Parathyroid adenoma (tissue), 2 donors: Measurements from ENCODE around the gene TCF3.

Experiments used
- H2AFZ ChIP-seq: fragments of 300-600 bp; sonication (generic); one replicate; pipeline ENCODE4 v1.7.0; 2017; ENCODE audit warnings: antibody characterized with exemption, mild to moderate bottlenecking
- H3K27ac ChIP-seq: fragments of 300-600 bp; sonication (generic); one replicate; pipeline ENCODE4 v1.7.0; 2017
- H3K27me3 ChIP-seq: fragments of 300-600 bp; sonication (generic); one replicate; pipeline ENCODE4 v1.7.0; 2017; ENCODE audit warnings: low read length; ENCODE audit not compliant: control insufficient read depth, insufficient read depth
- H3K36me3 ChIP-seq: fragments of 300-600 bp; sonication (generic); one replicate; pipeline ENCODE4 v1.7.0; 2017; ENCODE audit warnings: low read length; ENCODE audit not compliant: control insufficient read depth, insufficient read depth
- H3K4me1 ChIP-seq: fragments of 300-600 bp; sonication (generic); one replicate; pipeline ENCODE4 v1.7.0; 2017; ENCODE audit warnings: control low read depth
- H3K4me2 ChIP-seq: fragments of 300-600 bp; sonication (generic); one replicate; pipeline ENCODE4 v1.7.0; 2017; ENCODE audit warnings: low read length
- H3K4me3 ChIP-seq: fragments of 300-600 bp; sonication (generic); one replicate; pipeline ENCODE4 v1.7.0; 2017; ENCODE audit warnings: low read depth, low read length
- H3K79me2 ChIP-seq: fragments of 300-600 bp; sonication (generic); one replicate; pipeline ENCODE4 v1.7.0; 2017; ENCODE audit warnings: control low read depth
- H3K9ac ChIP-seq: fragments of 300-600 bp; sonication (generic); one replicate; pipeline ENCODE4 v1.7.0; 2017; ENCODE audit warnings: mild to moderate bottlenecking
- H3K9me3 ChIP-seq: fragments of 300-600 bp; sonication (generic); one replicate; pipeline ENCODE4 v1.7.0; 2017; ENCODE audit warnings: low read length; ENCODE audit not compliant: control insufficient read depth
- TF ChIP-seq, protein P1 (sequence below): fragments of 300-600 bp; sonication (generic); IDR thresholded peaks from one replicate; pipeline ENCODE4 v1.7.0; 2017; ENCODE audit warnings: antibody characterized with exemption, mild to moderate bottlenecking
- donor health status: primary hyperparathyroidism.

TCF3 gene

GRCh38 chr19:1612114-1613086, 40.0 kb downstream of the TCF3 start:
- TF ChIP-seq, protein P1, sequence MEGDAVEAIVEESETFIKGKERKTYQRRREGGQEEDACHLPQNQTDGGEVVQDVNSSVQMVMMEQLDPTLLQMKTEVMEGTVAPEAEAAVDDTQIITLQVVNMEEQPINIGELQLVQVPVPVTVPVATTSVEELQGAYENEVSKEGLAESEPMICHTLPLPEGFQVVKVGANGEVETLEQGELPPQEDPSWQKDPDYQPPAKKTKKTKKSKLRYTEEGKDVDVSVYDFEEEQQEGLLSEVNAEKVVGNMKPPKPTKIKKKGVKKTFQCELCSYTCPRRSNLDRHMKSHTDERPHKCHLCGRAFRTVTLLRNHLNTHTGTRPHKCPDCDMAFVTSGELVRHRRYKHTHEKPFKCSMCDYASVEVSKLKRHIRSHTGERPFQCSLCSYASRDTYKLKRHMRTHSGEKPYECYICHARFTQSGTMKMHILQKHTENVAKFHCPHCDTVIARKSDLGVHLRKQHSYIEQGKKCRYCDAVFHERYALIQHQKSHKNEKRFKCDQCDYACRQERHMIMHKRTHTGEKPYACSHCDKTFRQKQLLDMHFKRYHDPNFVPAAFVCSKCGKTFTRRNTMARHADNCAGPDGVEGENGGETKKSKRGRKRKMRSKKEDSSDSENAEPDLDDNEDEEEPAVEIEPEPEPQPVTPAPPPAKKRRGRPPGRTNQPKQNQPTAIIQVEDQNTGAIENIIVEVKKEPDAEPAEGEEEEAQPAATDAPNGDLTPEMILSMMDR = no peak
- H3K27ac ChIP-seq = no peak overlapping the region
- H3K9me3 ChIP-seq = no peaks in the 10 kb centered on the region
- no peaks in the 10 kb centered on the region for H3K27me3 ChIP-seq
- H3K36me3 ChIP-seq = no peaks in the 10 kb centered on the region
- H3K4me1 ChIP-seq = no peaks in the 10 kb centered on the region
- no peak overlapping the region for H3K9ac ChIP-seq
- H3K4me3 ChIP-seq = no peak overlapping the region
- H3K79me2 ChIP-seq = no peaks in the 10 kb centered on the region
- no peak overlapping the region for H2AFZ ChIP-seq
- H3K4me2 ChIP-seq = no peak overlapping the region

- Histone ChIP-seq H3K36me3 (no peaks in the 10 kb centered on the region), H3K27ac (no peak overlapping the region)
- TF ChIP-seq, protein P1 = no peak
Observed at GRCh38 chr19:1611353-1611752, 41.1 kb downstream of the TCF3 start.

GRCh38 chr19:1610579-1610978, 41.8 kb downstream of the TCF3 start:
- H3K36me3 ChIP-seq = no peaks in the 10 kb centered on the region
- H3K9me3 ChIP-seq = no peaks in the 10 kb centered on the region
- H3K27ac ChIP-seq = no peak overlapping the region
- no peak overlapping the region for H3K4me3 ChIP-seq
- H3K27me3 ChIP-seq = no peaks in the 10 kb centered on the region
- no peak overlapping the region for H3K4me2 ChIP-seq
- TF ChIP-seq, protein P1 = no peak
- H3K9ac ChIP-seq = no peak overlapping the region
- no peaks in the 10 kb centered on the region for H3K79me2 ChIP-seq
- peaks cover 7% of the 10 kb centered on the region for H3K4me1 ChIP-seq
- H2AFZ ChIP-seq = no peak overlapping the region

More at GRCh38 chr19:1611353-1611752, 41.1 kb downstream of the TCF3 start:
- H3K4me2 ChIP-seq = no peak overlapping the region
- H3K9me3 ChIP-seq = no peaks in the 10 kb centered on the region
- H3K4me1 ChIP-seq = peaks cover 3% of the 10 kb centered on the region
- H3K4me3 ChIP-seq = no peak overlapping the region
- no peak overlapping the region for H2AFZ ChIP-seq
- H3K27me3 ChIP-seq = no peaks in the 10 kb centered on the region
- H3K79me2 ChIP-seq = no peaks in the 10 kb centered on the region
- no peak overlapping the region for H3K9ac ChIP-seq

- Histone ChIP-seq H3K27ac (no peak overlapping the region), H3K4me1 (peaks cover 7% of the 10 kb centered on the region), H2AFZ (no peak overlapping the region), H3K36me3 (no peaks in the 10 kb centered on the region), H3K27me3 (no peaks in the 10 kb centered on the region), H3K79me2 (peaks cover 3% of the 10 kb centered on the region), H3K4me3 (no peak overlapping the region), H3K4me2 (no peak overlapping the region), H3K9me3 (no peaks in the 10 kb centered on the region), H3K9ac (no peak overlapping the region)
- TF ChIP-seq, protein P1 = no peak
Observed at GRCh38 chr19:1609680-1610474, 42.5 kb downstream of the TCF3 start.
